GM23248 (cell line): ENCODE data around the gene LIMS4.
"Not testable (repeated sequence)": the region's sequence is repeated elsewhere in the genome, so short reads cannot be mapped to it uniquely, and the experiment has no call there.

ENCODE experiments used
- EZH2 ChIP-seq: fragments of 200-600 bp; sonication (generic); IDR thresholded peaks from 2 replicates; pipeline ENCODE4 v1.6.1; 2018; ENCODE audit warnings: antibody characterized with exemption, mild to moderate bottlenecking; ENCODE audit not compliant: insufficient read depth, poor library complexity, severe bottlenecking
- EZH2phosphoT487 ChIP-seq: fragments of 200-600 bp; sonication (generic); IDR thresholded peaks from 2 replicates; pipeline ENCODE4 v1.6.1; 2018; ENCODE audit warnings: antibody characterized with exemption, moderate library complexity, mild to moderate bottlenecking, low read depth; ENCODE audit not compliant: insufficient read depth

- not testable (repeated sequence) for TF ChIP-seq EZH2, EZH2phosphoT487
These were observed 27.2 kb upstream of the LIMS4 start for GRCh38 chr2:110499755-110500377.
